ENCODE data around the gene ACVRL1.
A peak's percentile ranks its signal among the peaks of the same experiment; 100 is the strongest.

Gene ACVRL1

GRCh38 chr12:51970904-51971646, 63.8 kb downstream of the ACVRL1 start:
- peak; percentile 22 for DNase-seq

GRCh38 chr12:51971679-51972421, 64.5 kb downstream of the ACVRL1 start:
- no peak for DNase-seq

- DNase-seq = no peak
Measured at GRCh38 chr12:51972422-51972812, 65.1 kb downstream of the ACVRL1 start.

GRCh38 chr12:51972849-51973273, 65.6 kb downstream of the ACVRL1 start:
- peak; percentile 47 for DNase-seq
